ENCODE measurements around the gene WDFY4. TPM values are rescaled to one million over a fixed set of nuclear protein-coding genes. Genes with fewer than 3 reads are reported as not detected.

WDFY4 gene
- total and polyA plus RNA-seq, 2 of the 13 experiments (the other 11 are each of a cell fraction or from before 2014, with no cell fraction given), result not detected

GRCh38 chr10:48733329-48733728, 48.7 kb downstream of the WDFY4 start:
- POLR2A ChIA-PET, result no interaction called here
- Histone ChIP-seq H3K36me3 (replicated peaks in 1 of 2; ENCODE audit: control insufficient read depth in 1 of 2, insufficient read depth in 2 of 2, low read length in 2 of 2) (no peaks in the 10 kb centered on the region), H2AFZ (ENCODE audit: low read length) (no peak overlapping the region), H4K20me1 (ENCODE audit: insufficient read depth, low read length) (no peaks in the 10 kb centered on the region), H3K4me3 (replicated peaks in 1 of 3; ENCODE audit: insufficient read depth in 1 of 3, low read depth in 2 of 3, low read length in 3 of 3) (no peak overlapping the region), H3K9ac (ENCODE audit: insufficient read depth, low read depth, low read length) (no peak overlapping the region), H3K79me2 (ENCODE audit: insufficient read depth, low read length) (no peaks in the 10 kb centered on the region), H3K9me3 (ENCODE audit: low read length) (no peaks in the 10 kb centered on the region), H3K27ac (ENCODE audit: extremely low read length, insufficient read depth, low read length) (no peak overlapping the region), H3K4me2 (ENCODE audit: low read depth, low read length) (no peak overlapping the region), H3K4me1 (ENCODE audit: insufficient read depth, low read length) (no peaks in the 10 kb centered on the region), H3K27me3 (ENCODE audit: control insufficient read depth in 1 of 2, insufficient read depth in 2 of 2, low read length in 2 of 2) (no peaks in the 10 kb centered on the region; a peak in 1 of 5 replicates)
- ATAC-seq (no peak), DNase-seq (ENCODE audit: low spot score) (no peak), FAIRE-seq (no peak)
- BruUV-seq (replicated peaks), result no TSS peak
- WGBS (ENCODE audit: low lambda C conversion rate), result 13% methylated on average over 1 of the region's 1 CpG
- CTCF ChIA-PET (ENCODE audit: low intra/inter-chr PET ratio, low total read pairs), result no interaction called here
- TF ChIP-seq GTF2F1 (IDR thresholded peaks at IDR 0.05; ENCODE audit: low read length) (no peak), PHF5A (CRISPR knock-in tag; IDR thresholded peaks at IDR 0.05; ENCODE audit: low read depth, unreplicated experiment) (no peak), ZBTB7A (CRISPR knock-in tag; IDR thresholded peaks at IDR 0.05) (no peak)
- intact Hi-C loops (cut with micrococcal nuclease; ENCODE audit: unreplicated experiment) (no loop called here), in situ Hi-C loops (cut with HindIII; ENCODE audit: extremely low pct_ligation_motif_present, low pct_unique_long_range_greater_than_20kb) (no loop called here)

GRCh38 chr10:48735836-48736390, 51.2 kb downstream of the WDFY4 start:
- Histone ChIP-seq H3K79me2 (ENCODE audit: insufficient read depth, low read length) (no peaks in the 10 kb centered on the region), H3K4me1 (ENCODE audit: insufficient read depth, low read length) (no peaks in the 10 kb centered on the region), H3K4me2 (ENCODE audit: low read depth, low read length) (no peak overlapping the region), H2AFZ (ENCODE audit: low read length) (no peak overlapping the region), H3K9ac (ENCODE audit: insufficient read depth, low read depth, low read length) (no peak overlapping the region), H3K4me3 (replicated peaks in 1 of 3; ENCODE audit: insufficient read depth in 1 of 3, low read depth in 2 of 3, low read length in 3 of 3) (no peak overlapping the region), H3K9me3 (ENCODE audit: low read length) (no peaks in the 10 kb centered on the region), H3K27ac (ENCODE audit: extremely low read length, insufficient read depth, low read length) (no peak overlapping the region), H4K20me1 (ENCODE audit: insufficient read depth, low read length) (no peaks in the 10 kb centered on the region), H3K27me3 (ENCODE audit: control insufficient read depth in 1 of 2, insufficient read depth in 2 of 2, low read length in 2 of 2) (no peaks in the 10 kb centered on the region), H3K36me3 (replicated peaks in 1 of 2; ENCODE audit: control insufficient read depth in 1 of 2, insufficient read depth in 2 of 2, low read length in 2 of 2) (no peaks in the 10 kb centered on the region)
- intact Hi-C loops (cut with micrococcal nuclease; ENCODE audit: unreplicated experiment) (no loop called here), in situ Hi-C loops (cut with HindIII; ENCODE audit: extremely low pct_ligation_motif_present, low pct_unique_long_range_greater_than_20kb) (no loop called here)
- ChIA-PET CTCF (ENCODE audit: low intra/inter-chr PET ratio, low total read pairs) (no interaction called here), POLR2A (no interaction called here)
- no peak for ATAC-seq
- TF ChIP-seq TOPORS (CRISPR knock-in tag; IDR thresholded peaks at IDR 0.05) (no peak), ZNF12 (CRISPR knock-in tag; IDR thresholded peaks at IDR 0.05) (peak; percentile 76)
- DNase-seq (ENCODE audit: low spot score), result no peak
- BruUV-seq (replicated peaks), result no TSS peak
- no peak for FAIRE-seq
- WGBS (ENCODE audit: low lambda C conversion rate), result 26% methylated on average over 5 of the region's 8 CpGs

All from HepG2 (cell line).